GM19468 (cell line): ENCODE measurements around the gene PPM1H.
"Not testable (repeated sequence)": the region's sequence is repeated elsewhere in the genome, so short reads cannot be mapped to it uniquely, and the experiment has no call there.

Experiments
- ATAC-seq: cut with Tn5 transposase; IDR thresholded peaks from one replicate; pipeline ENCODE4 v1.9.1; 2021; ENCODE audit warnings: mild to moderate bottlenecking, moderate library complexity, moderate number of reproducible peaks; ENCODE audit not compliant: unreplicated experiment; ENCODE audit errors: extremely low read depth

PPM1H gene

DNA sequence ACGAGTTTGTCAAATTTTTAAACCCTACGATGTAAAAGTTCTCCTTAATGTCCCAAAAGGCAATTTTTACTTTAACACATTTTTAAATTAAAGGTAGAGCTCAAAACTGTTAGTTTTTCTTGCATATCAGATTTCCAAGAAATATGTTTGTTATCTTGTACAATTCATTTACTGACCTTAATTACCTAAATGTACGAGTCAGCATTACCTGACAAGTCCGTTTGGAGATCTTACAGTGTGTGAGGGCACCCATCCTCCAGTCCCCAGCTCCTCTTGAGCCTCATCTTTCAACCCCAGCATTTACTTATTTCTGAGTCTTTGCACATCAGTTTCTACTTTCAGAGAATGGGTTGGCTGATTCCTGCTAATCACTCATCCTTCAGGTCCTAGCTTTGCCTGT lies 23.7 kb downstream of the PPM1H start:
- no peak for ATAC-seq

DNA sequence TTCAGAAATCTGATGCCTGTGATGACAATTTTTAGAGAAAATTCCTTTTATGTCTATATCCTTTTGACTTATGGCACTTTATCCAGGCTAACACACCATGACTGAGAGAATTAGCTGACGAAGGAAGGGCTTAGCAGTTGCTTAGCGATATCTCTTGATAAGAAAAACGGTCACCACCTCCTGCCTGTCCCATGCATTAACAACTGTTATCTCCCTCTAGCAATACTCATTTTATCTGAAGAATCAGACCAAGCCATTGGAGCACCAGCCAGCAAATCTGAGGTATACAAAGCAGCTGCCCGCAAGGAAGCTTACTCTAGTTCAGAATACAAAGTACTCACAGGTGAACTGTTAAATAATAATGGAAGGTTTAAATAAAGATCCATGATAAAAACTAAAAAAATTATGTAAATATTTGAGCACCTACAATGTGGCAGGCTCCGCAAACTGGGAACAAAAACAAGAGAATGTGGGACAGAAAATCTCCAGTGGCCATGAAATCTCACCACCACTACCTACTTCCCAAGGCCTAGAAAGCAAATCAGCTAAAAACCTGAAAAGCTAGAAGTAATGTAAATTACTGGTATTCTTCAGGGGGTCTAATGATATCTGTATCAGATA lies 24.3 kb downstream of the PPM1H start:
- ATAC-seq: no peak

GRCh38 chr12:62909340-62909739 lies 25.6 kb downstream of the PPM1H start:
- ATAC-seq: no peak

DNA sequence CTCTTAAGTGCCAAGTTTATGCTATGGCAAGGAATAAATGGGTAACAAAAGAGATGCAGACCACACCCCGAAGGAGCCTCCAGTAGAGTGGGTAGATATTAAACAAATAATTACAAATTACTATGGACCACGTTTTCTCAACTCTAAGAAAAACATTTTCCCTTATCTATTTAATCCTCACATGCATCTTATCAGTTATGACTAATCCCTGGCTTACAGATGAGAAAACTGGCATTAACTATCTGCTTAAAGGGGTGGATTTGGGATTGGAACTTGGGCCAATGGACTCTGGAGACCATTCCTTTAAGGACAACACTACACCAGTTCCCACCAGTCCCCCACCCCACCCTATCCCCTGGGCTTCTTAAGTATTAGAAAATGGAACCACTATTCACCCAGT lies 26.3 kb downstream of the PPM1H start:
- ATAC-seq: no peak

- ATAC-seq: no peak
Observed at GRCh38 chr12:62907561-62907960, 27.4 kb downstream of the PPM1H start.

DNA sequence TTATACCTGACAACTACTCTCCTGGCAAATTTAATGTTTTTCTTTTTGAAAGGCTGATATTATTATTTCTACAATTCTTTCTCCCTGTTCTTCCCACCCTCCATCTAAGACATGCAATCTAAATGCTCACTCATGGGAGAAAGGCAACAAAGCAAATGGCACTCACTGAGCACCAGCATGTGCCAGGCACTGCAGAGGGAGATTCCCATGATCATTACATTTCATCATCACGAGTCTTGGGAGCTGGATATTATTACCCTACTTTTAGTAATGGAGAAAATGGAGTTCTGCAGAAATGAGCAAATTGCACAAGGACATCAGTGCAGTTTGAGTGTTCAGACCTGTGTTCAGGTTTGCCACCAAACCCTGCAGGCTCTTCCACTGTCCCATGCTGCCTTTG lies 27.9 kb downstream of the PPM1H start:
- ATAC-seq: no peak

DNA sequence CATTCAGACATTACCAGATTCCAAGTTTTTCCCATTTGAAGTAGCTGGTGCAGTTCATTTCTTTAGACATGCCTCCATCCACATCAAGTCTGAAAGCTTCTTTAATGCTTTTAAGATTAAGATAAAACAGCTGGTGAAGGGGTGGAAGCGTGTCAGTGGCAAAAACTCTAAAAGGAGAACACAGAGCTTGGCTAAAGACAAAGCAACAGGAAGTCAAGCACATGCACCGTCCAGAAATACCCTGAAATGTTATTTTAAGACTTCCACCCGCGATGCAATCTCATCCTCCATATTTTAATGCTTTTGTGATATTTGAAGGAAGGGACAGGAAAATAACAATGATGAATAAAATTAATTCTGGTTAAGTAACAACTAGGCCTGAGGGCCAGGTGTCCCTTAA lies 31.8 kb downstream of the PPM1H start:
- no peak for ATAC-seq

GRCh38 chr12:62900686-62901272 lies 34.2 kb downstream of the PPM1H start:
- ATAC-seq: no peak

DNA sequence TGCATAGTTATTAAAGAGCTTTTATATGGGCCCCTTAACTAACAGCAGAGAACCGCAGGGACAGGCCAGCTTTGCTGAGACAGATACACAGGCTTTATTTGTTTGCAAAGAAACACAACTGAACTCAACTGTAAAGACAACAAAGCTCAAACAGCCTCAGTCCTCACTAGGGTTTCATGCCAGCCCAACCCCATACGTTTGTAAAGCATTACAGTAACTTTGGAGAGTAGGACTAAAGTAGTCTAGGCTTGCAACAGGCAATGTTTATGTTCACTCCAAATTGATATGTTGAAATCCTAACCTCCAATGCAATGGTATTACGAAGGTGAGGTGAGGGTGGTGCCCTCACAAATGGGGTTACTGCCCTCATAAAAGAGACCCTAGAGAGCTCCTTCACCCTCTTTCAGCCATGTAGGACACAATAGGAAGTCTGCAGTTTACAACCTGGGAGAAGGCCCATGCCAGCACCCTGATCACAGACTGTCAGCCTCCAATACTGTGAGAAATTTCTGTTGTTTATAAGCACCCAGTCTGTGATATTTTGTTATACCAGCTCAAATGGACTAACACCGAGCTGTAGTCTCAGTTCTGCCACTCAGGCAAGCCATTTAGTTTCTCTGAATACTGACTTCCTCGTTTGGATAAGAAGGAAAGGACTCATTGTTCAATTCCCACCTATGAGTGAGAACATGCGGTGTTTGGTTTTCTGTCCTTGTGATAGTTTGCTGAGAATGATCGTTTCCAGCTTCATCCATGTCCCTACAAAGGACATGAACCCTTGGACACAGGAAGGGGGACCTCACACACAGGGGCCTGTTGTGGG lies 35.2 kb downstream of the PPM1H start:
- ATAC-seq: no peak

- no peak for ATAC-seq
Observed at GRCh38 chr12:62898526-62898925, 36.4 kb downstream of the PPM1H start.

DNA sequence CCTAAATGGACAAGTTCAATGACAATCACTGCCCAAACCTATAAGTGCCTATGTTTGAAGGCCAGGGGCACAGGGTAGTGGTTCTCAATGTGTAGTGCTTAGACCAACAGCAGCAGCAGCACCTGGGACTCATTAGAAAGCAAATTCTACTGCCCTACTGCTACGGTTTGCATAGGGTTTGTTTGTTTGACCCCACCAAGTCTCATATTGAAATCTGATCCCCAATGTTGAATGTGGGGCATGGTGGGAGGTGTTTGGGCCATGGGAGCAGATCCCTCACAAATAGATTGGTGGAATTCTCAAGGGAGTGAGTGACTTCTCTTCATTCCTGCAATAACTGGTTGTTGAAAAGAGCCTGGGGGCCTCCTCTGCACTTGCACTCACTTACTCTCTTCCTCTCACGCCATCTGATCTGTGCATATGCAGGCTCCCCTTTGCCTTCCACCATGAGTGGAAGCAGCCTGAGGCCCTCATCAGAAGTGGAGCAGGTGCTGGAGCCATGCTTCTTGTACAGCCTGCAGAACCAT lies 39.5 kb downstream of the PPM1H start:
- ATAC-seq: no peak

DNA sequence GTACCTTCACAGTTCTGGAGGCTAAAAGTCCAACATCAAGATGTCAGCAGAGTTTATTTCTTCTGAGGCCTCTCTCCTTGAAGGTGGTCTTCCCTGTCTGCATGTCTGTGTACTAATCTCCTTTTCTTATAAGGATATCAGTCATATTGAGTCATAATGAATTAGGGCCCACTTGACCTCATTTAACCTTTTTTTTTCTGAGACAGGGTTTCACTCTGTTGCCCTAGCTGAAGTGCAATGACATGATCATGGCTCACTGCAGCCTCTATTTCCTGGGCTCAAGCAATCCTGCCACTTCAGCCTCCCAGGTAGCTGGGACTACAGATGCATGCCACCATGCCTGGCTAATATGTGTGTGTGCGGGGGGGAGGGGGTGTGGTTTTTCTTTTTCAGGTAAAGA lies 41.7 kb downstream of the PPM1H start:
- ATAC-seq: no peak

DNA sequence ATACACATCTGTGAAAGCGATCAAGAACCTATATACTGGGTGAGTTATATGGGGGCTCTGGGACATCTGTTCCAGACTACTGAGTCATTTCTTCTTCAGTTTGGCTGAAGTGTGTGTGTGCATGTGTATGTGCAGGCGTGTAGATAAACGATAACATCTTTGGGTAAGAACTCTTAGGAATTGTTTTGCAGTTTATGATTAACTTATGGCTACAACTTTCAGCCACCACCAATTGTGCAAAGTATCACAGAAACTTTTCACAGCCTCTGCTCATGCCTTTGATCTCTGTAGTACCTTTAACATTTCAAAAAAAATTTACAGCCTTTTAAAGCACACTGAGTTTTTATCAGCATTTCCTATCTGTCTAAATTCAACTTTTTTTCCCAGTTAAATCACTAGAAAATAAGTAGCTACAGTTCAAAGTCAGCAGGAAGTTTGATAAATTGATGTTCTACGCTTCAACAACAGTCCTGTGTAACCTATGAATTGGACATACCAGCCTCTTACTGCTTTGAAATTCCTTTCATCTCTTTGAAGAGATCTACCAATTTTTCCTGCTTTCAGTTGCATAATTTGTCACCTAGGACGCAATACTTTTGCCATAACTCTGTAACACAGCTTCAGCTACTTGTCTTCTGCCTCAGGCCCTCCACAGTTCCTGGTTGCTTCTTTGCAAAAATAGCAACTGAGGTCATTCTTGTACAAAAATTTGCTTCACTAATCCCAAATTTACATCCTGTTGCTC lies 43.0 kb downstream of the PPM1H start:
- no peak for ATAC-seq

GRCh38 chr12:62888454-62889110 lies 46.4 kb downstream of the PPM1H start:
- no peak for ATAC-seq

- no peak for ATAC-seq
Observed at GRCh38 chr12:62886796-62887195, 48.2 kb downstream of the PPM1H start.

GRCh38 chr12:62885242-62885641 lies 49.7 kb downstream of the PPM1H start:
- ATAC-seq: no peak

- not testable (repeated sequence) for ATAC-seq
Observed at GRCh38 chr12:62884832-62885231, 50.1 kb downstream of the PPM1H start.

DNA sequence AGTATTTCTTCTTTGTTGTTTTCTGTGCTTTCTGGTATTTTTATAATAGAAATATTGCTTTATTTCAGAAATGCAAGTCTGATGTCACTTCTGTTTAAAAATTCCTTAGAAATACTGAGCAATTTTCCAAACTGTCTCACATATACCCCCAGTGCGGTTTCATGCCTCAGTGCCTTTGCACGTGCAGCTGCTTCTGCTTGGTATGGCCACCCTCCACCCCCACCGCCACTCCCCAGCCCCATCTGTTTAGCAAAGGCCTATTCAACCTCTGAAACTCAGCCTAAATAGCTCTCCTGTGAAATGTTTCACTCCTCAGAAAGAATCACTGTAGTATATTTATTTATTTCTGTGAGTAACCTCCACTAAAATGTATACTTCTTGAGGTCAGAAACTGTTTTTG lies 52.3 kb downstream of the PPM1H start:
- ATAC-seq: no peak

GRCh38 chr12:62882140-62882539 lies 52.8 kb downstream of the PPM1H start:
- no peak for ATAC-seq

DNA sequence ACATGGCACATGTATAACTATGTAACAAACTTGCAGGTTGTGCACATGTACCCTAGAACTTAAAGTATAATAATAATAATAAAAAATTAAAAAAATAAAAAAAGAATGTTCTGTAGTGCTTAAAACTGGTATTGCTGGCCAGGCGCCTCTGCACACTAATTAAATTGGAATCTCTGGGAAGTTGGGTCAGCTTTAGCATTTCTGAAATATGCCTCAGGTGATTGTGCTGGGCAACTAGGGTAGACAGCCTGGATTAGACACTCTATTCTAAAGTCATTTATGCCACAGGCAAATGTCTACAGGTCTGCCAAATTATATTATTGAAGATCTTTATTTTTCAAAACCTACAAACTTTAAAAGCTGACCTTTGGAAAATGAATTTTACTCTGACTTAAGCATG lies 55.3 kb downstream of the PPM1H start:
- ATAC-seq: no peak
